Neural progenitor cell (in vitro differentiated cells): ENCODE measurements around the gene PGF. TPM values are rescaled to one million over a fixed set of nuclear protein-coding genes. Genes with fewer than 3 reads are reported as not detected.

ENCODE experiments used
- DNase-seq: peaks from one replicate; pipeline ENCODE4 v3.0.0-alpha.2; 2016; ENCODE audit warnings: low spot score
- H2AFZ ChIP-seq: fragments of 200-600 bp; sonication (generic); replicated peaks from 2 replicates; pipeline ENCODE4 v1.6.1; 2016; ENCODE audit warnings: antibody characterized with exemption
- H3F3A ChIP-seq: fragments of 200-600 bp; sonication (generic); 2 replicates; pipeline ENCODE4 v1.6.1; 2016; ENCODE audit warnings: antibody characterized with exemption, low read depth
- H3K27ac ChIP-seq: fragments of 200-600 bp; sonication (generic); 2 replicates; pipeline ENCODE4 v1.5.1; 2016; ENCODE audit warnings: mild to moderate bottlenecking
- H3K27me3 ChIP-seq: fragments of 200-600 bp; sonication (generic); 2 replicates; pipeline ENCODE4 v1.6.1; 2016; ENCODE audit warnings: mild to moderate bottlenecking, moderate library complexity
- H3K36me3 ChIP-seq: fragments of 200-600 bp; sonication (generic); 2 replicates; pipeline ENCODE4 v1.5.1; 2016
- H3K4me1 ChIP-seq: fragments of 200-600 bp; sonication (generic); 2 replicates; pipeline ENCODE4 v1.6.1; 2016; ENCODE audit warnings: mixed run types
- H3K4me2 ChIP-seq: fragments of 200-600 bp; sonication (generic); 2 replicates; pipeline ENCODE4 v1.6.1; 2016
- H3K4me3 ChIP-seq: fragments of 200-600 bp; sonication (generic); 2 replicates; pipeline ENCODE4 v1.5.1; 2016
- H3K79me2 ChIP-seq: fragments of 200-600 bp; sonication (generic); 2 replicates; pipeline ENCODE4 v1.6.1; 2016; ENCODE audit warnings: low read depth
- H3K9ac ChIP-seq: fragments of 200-600 bp; sonication (generic); 2 replicates; pipeline ENCODE4 v1.6.1; 2016
- H3K9me3 ChIP-seq: fragments of 200-600 bp; sonication (generic); 2 replicates; pipeline ENCODE4 v1.5.1; 2016; ENCODE audit warnings: low read depth
- H4K20me1 ChIP-seq: fragments of 200-600 bp; sonication (generic); 2 replicates; pipeline ENCODE4 v1.6.1; 2016; ENCODE audit warnings: low read depth
- H3K27ac Mint-ChIP-seq: 3 replicates; pipeline ENCODE4 v1.8.0; 2021; ENCODE audit warnings: mixed read lengths
- H3K27me3 Mint-ChIP-seq: 2 replicates; pipeline ENCODE4 v1.8.0; 2022; ENCODE audit warnings: low read depth, mild to moderate bottlenecking, inconsistent platforms, moderate library complexity, mixed read lengths; ENCODE audit not compliant: insufficient read depth
- H3K36me3 Mint-ChIP-seq: 3 replicates; pipeline ENCODE4 v1.8.0; 2021; ENCODE audit warnings: mixed read lengths
- H3K4me1 Mint-ChIP-seq: 3 replicates; pipeline ENCODE4 v1.8.0; 2021; ENCODE audit warnings: mixed read lengths
- H3K4me3 Mint-ChIP-seq: 3 replicates; pipeline ENCODE4 v1.8.0; 2021; ENCODE audit warnings: mild to moderate bottlenecking, moderate library complexity, mixed read lengths
- H3K9me3 Mint-ChIP-seq: 3 replicates; pipeline ENCODE4 v1.8.0; 2020; ENCODE audit warnings: mixed read lengths
- EZH2 ChIP-seq: fragments of 200-600 bp; sonication (generic); IDR thresholded peaks from 2 replicates; pipeline ENCODE4 v1.6.1; 2017; ENCODE audit warnings: antibody characterized with exemption, mild to moderate bottlenecking, moderate library complexity
- EZH2phosphoT487 ChIP-seq: fragments of 200-600 bp; sonication (generic); IDR thresholded peaks from 2 replicates; pipeline ENCODE4 v1.6.1; 2017; ENCODE audit warnings: antibody characterized with exemption
- total RNA-seq: library from RNA; depleted of rRNA; stranded (reverse); fragments of >200 nt; gene quantifications from 2 replicates; pipeline ENCODE4 v1.2.3, GENCODE V29; 2015; ENCODE audit warnings: low replicate concordance
- TF ChIP-seq, protein P1 (sequence below): fragments of 200-600 bp; sonication (generic); IDR thresholded peaks from 2 replicates; pipeline ENCODE4 v1.5.1; 2017; ENCODE audit warnings: antibody characterized with exemption, mild to moderate bottlenecking

The PGF gene
- total RNA-seq, 1 donor from 2014 or later, result 1.0 TPM

GRCh38 chr14:74905595-74906142 lies 49.7 kb downstream of the PGF start:
- Histone ChIP-seq H3K4me3 (no peak overlapping the region), H3K36me3 (peaks cover 4% of the 10 kb centered on the region)

GRCh38 chr14:74904635-74905503 lies 50.5 kb downstream of the PGF start:
- H3K9me3 Mint-ChIP-seq, result no peaks in the 10 kb centered on the region
- Histone ChIP-seq H3K9ac (no peak overlapping the region), H3K4me1 (no peaks in the 10 kb centered on the region), H3K27ac (no peak overlapping the region), H3K4me3 (no peak overlapping the region), H3K27me3 (no peaks in the 10 kb centered on the region), H3K36me3 (peaks cover 11% of the 10 kb centered on the region), H4K20me1 (peaks cover 6% of the 10 kb centered on the region), H3K9me3 (no peaks in the 10 kb centered on the region), H3F3A (peaks cover 10% of the 10 kb centered on the region), H3K4me2 (no peak overlapping the region), H2AFZ (no peak overlapping the region), H3K79me2 (no peaks in the 10 kb centered on the region)
- DNase-seq, result no peak
- H3K4me1 Mint-ChIP-seq, result no peaks in the 10 kb centered on the region
- H3K36me3 Mint-ChIP-seq, result peaks cover 24% of the 10 kb centered on the region
- H3K27ac Mint-ChIP-seq, result no peak overlapping the region
- H3K4me3 Mint-ChIP-seq, result no peak overlapping the region
- TF ChIP-seq, protein P1, sequence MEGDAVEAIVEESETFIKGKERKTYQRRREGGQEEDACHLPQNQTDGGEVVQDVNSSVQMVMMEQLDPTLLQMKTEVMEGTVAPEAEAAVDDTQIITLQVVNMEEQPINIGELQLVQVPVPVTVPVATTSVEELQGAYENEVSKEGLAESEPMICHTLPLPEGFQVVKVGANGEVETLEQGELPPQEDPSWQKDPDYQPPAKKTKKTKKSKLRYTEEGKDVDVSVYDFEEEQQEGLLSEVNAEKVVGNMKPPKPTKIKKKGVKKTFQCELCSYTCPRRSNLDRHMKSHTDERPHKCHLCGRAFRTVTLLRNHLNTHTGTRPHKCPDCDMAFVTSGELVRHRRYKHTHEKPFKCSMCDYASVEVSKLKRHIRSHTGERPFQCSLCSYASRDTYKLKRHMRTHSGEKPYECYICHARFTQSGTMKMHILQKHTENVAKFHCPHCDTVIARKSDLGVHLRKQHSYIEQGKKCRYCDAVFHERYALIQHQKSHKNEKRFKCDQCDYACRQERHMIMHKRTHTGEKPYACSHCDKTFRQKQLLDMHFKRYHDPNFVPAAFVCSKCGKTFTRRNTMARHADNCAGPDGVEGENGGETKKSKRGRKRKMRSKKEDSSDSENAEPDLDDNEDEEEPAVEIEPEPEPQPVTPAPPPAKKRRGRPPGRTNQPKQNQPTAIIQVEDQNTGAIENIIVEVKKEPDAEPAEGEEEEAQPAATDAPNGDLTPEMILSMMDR, result no peak
- TF ChIP-seq EZH2phosphoT487 (no peak), EZH2 (no peak)
- peaks cover 3% of the 10 kb centered on the region for H3K27me3 Mint-ChIP-seq

More at GRCh38 chr14:74905595-74906142, 49.7 kb downstream of the PGF start:
- peaks cover 4% of the 10 kb centered on the region for H3K4me1 Mint-ChIP-seq
- H3K27me3 ChIP-seq, result no peaks in the 10 kb centered on the region
- no peaks in the 10 kb centered on the region for H3K79me2 ChIP-seq
- H3K9me3 Mint-ChIP-seq, result no peaks in the 10 kb centered on the region
- H3K4me2 ChIP-seq, result no peak overlapping the region
- H3K27me3 Mint-ChIP-seq, result peaks cover 5% of the 10 kb centered on the region
- TF ChIP-seq EZH2 (no peak), EZH2phosphoT487 (no peak)
- TF ChIP-seq, protein P1, result peak; percentile 93
- H3K27ac ChIP-seq, result no peak overlapping the region
- no peaks in the 10 kb centered on the region for H3K9me3 ChIP-seq
- H3K9ac ChIP-seq, result no peak overlapping the region
- H3K4me1 ChIP-seq, result no peaks in the 10 kb centered on the region
- H3K4me3 Mint-ChIP-seq, result no peak overlapping the region
- H3K36me3 Mint-ChIP-seq, result peaks cover 20% of the 10 kb centered on the region
- no peak overlapping the region for H2AFZ ChIP-seq
- H4K20me1 ChIP-seq, result peaks cover 6% of the 10 kb centered on the region
- H3K27ac Mint-ChIP-seq, result no peak overlapping the region
- peaks cover 10% of the 10 kb centered on the region for H3F3A ChIP-seq
- DNase-seq, result peak; percentile 81

DNA sequence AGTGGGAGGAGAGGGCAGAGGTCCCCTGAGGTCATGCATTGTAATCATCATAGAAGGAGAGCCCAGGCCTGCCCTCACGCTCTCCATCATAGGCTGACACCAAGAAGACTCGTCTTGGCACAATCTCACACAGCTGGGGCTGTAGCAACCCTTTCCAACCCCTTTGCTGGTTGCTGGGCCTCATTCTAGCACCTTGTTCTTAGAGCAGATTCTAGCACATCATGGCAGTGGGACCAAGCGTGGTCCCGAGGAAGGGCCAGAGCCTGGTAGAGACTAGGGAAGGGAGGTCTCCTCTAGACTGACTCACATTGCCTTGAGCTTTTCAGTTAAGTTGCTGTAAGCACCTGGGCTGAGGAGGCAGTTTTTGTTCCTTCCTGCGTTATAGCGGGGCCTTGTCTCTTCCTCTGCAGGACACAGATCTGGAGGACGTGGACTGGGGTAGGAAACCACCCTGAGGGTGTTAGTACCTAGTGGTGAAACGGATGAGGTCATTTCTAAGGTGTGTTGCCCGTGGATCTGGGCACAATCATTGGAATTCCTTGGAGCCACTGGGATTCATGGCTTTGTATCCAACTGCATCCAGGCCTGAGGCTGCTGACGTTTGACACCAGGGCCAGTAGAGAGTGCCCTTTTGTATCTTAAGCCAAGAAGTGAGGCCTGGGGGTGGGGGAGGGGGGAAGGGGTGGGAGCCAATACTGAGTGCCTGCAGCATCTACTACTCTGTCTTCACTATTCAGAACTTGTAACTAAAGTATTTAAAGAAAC lies 52.3 kb downstream of the PGF start:
- Histone ChIP-seq H2AFZ (no peak overlapping the region), H3K4me2 (no peak overlapping the region), H3K9me3 (no peaks in the 10 kb centered on the region), H3K4me1 (no peaks in the 10 kb centered on the region), H3K79me2 (no peaks in the 10 kb centered on the region), H3K4me3 (no peak overlapping the region), H3K27me3 (no peaks in the 10 kb centered on the region), H3K27ac (no peak overlapping the region), H4K20me1 (peaks cover 6% of the 10 kb centered on the region), H3K9ac (no peak overlapping the region), H3K36me3 (peaks cover 14% of the 10 kb centered on the region), H3F3A (peaks cover 10% of the 10 kb centered on the region)
- Mint-ChIP-seq H3K4me3 (no peak overlapping the region), H3K27me3 (peaks cover 3% of the 10 kb centered on the region), H3K9me3 (no peaks in the 10 kb centered on the region), H3K36me3 (peaks cover 42% of the 10 kb centered on the region), H3K27ac (no peak overlapping the region), H3K4me1 (no peaks in the 10 kb centered on the region)
- peak; percentile 34 for DNase-seq
- TF ChIP-seq, protein P1, result no peak
- TF ChIP-seq EZH2phosphoT487 (no peak), EZH2 (no peak)
